ENCODE measurements around the gene ZNF205. TPM values are rescaled to one million over a fixed set of nuclear protein-coding genes. Genes with fewer than 3 reads are reported as not detected.
A peak's percentile ranks its signal among the peaks of the same experiment; 100 is the strongest.

ZNF205 gene
- total and polyA plus RNA-seq, 2 of the 13 experiments (the other 11 are each of a cell fraction or from before 2014, with no cell fraction given): 5.8 to 10.2 TPM

DNA sequence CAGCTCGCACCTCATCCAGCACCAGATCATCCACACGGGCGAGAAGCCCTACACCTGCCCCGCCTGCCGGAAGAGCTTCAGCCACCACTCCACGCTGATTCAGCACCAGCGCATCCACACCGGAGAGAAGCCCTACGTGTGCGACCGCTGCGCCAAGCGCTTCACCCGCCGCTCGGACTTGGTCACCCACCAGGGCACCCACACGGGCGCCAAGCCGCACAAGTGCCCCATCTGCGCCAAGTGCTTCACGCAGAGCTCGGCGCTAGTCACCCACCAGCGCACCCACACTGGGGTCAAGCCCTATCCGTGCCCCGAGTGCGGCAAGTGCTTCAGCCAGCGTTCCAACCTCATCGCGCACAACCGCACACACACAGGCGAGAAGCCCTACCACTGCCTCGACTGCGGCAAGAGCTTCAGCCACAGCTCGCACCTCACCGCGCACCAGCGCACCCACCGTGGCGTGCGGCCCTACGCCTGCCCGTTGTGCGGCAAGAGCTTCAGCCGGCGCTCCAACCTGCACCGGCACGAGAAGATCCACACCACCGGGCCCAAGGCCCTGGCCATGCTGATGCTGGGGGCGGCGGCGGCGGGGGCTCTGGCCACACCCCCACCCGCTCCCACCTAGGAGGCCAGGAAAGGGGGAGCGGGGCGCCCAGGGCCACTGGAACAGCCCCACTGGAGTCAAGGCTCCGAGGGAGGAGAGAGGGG, 7.5 kb downstream of the ZNF205 start:
- intact Hi-C loops (cut with micrococcal nuclease; ENCODE audit: unreplicated experiment) (no loop called here), in situ Hi-C loops (cut with HindIII; ENCODE audit: extremely low pct_ligation_motif_present, low pct_unique_long_range_greater_than_20kb) (no loop called here)
- H4K20me1 ChIP-seq (ENCODE audit: insufficient read depth, low read length): no peaks in the 10 kb centered on the region
- H3K27me3 ChIP-seq (ENCODE audit: control insufficient read depth in 1 of 2, insufficient read depth in 2 of 2, low read length in 2 of 2): no peaks in the 10 kb centered on the region; a peak in 1 of 5 replicates
- ChIA-PET CTCF (ENCODE audit: low intra/inter-chr PET ratio, low total read pairs) (no interaction called here), POLR2A (interaction anchor here (1.6 kb wide), 1 partner anchor 15 kb away, joined by 11 read pairs; the partner anchor contains the start of gene ZNF213)
- H3K9me3 ChIP-seq (ENCODE audit: low read length): no peaks in the 10 kb centered on the region
- WGBS (ENCODE audit: low lambda C conversion rate): 97% methylated on average over 53 of the region's 57 CpGs
- TF ChIP-seq ZNF317 (CRISPR knock-in tag; IDR thresholded peaks at IDR 0.05) (no peak), MAFG (CRISPR knock-in tag; IDR thresholded peaks at IDR 0.05) (no peak), BCL6 (CRISPR knock-in tag; IDR thresholded peaks at IDR 0.05) (no peak), RBFOX2 (IDR thresholded peaks at IDR 0.05; ENCODE audit: low read depth, low read length) (peak; percentile 57), SAP130 (CRISPR knock-in tag; IDR thresholded peaks at IDR 0.05; ENCODE audit: low read depth) (no peak), ZNF33B (CRISPR knock-in tag; IDR thresholded peaks at IDR 0.05) (no peak), ZFX (CRISPR knock-in tag; IDR thresholded peaks at IDR 0.05; ENCODE audit: low read depth) (no peak), NFKBIZ (CRISPR knock-in tag; IDR thresholded peaks at IDR 0.05) (no peak), ZNF235 (CRISPR knock-in tag; IDR thresholded peaks at IDR 0.05; ENCODE audit: borderline replicate concordance) (no peak), ZNF75D (CRISPR knock-in tag; IDR thresholded peaks at IDR 0.05; ENCODE audit: borderline replicate concordance) (no peak), PTBP1 (IDR thresholded peaks at IDR 0.05; ENCODE audit: low read depth, low read length, poor library complexity, severe bottlenecking) (no peak), MTA1 (CRISPR knock-in tag; IDR thresholded peaks at IDR 0.05; ENCODE audit: borderline replicate concordance) (peak; percentile 33; the same call in 1 of the 2 replicates), ZNF629 (CRISPR knock-in tag; conservative IDR thresholded peaks at IDR 0.05) (no peak), RFX3 (CRISPR knock-in tag; IDR thresholded peaks at IDR 0.05) (no peak), CCDC6 (CRISPR knock-in tag; IDR thresholded peaks at IDR 0.05) (no peak)
- no peak overlapping the region for H3K4me3 ChIP-seq (replicated peaks in 1 of 3; ENCODE audit: insufficient read depth in 1 of 3, low read depth in 2 of 3, low read length in 3 of 3)
- no peak overlapping the region for H3K9ac ChIP-seq (ENCODE audit: insufficient read depth, low read depth, low read length)
- H3K4me1 ChIP-seq (ENCODE audit: insufficient read depth, low read length): peaks cover 12% of the 10 kb centered on the region
- DNase-seq (ENCODE audit: low spot score) (no peak), FAIRE-seq (no peak), ATAC-seq (no peak)
- BruUV-seq (replicated peaks): no TSS peak
- H2AFZ ChIP-seq (ENCODE audit: low read length): no peak overlapping the region
- H3K79me2 ChIP-seq (ENCODE audit: insufficient read depth, low read length): no peaks in the 10 kb centered on the region
- no peak overlapping the region for H3K27ac ChIP-seq (ENCODE audit: extremely low read length, insufficient read depth, low read length)
- H3K36me3 ChIP-seq (replicated peaks in 1 of 2; ENCODE audit: control insufficient read depth in 1 of 2, insufficient read depth in 2 of 2, low read length in 2 of 2): peaks cover 4 to 9% of the 10 kb centered on the region in 2 experiments; a peak in 4 of 5 replicates
- H3K4me2 ChIP-seq (ENCODE audit: low read depth, low read length): no peak overlapping the region

Data from HepG2 (cell line).